ENCODE measurements around the gene ELL. TPM values are rescaled to one million over a fixed set of nuclear protein-coding genes. Genes with fewer than 3 reads are reported as not detected.

ELL gene
- total and polyA plus RNA-seq, 9 of the 15 experiments (the other 6 are each of a cell fraction or from before 2014, with no cell fraction given) = 0.24 to 22.5 (median 4.1) TPM

DNA sequence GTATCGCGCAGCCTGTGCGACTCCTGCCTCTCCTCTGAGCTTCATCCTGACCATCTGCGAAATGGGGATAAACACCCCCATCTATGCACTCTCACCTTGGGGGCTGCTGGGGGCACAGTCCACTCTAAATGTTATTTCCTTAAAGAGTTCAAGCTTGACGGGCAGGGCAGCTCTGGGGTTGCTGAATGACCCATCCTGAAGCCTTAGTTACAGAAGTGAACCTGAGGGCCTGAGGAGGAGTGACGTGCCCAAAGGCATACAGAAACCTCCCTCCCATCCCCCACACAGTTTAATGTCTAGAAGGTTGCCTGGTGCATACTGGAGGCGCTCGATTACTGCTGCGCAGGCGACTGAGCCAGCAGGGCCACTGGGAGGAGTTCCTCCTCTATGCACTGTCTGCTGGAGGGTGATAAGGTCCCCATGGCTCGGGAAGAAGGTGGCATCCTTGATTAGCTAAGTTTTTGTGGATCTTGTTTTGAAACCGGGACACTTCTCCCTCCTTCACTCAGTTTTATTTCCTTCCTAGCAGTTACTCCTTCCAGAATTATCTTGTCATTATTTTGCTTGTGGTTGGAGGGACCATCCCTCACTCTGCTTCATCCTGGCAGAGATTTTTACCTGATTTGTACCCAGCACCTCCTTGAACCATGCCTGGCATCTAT, 22.1 kb upstream of the ELL start (continued):
- TF ChIP-seq, protein P1, sequence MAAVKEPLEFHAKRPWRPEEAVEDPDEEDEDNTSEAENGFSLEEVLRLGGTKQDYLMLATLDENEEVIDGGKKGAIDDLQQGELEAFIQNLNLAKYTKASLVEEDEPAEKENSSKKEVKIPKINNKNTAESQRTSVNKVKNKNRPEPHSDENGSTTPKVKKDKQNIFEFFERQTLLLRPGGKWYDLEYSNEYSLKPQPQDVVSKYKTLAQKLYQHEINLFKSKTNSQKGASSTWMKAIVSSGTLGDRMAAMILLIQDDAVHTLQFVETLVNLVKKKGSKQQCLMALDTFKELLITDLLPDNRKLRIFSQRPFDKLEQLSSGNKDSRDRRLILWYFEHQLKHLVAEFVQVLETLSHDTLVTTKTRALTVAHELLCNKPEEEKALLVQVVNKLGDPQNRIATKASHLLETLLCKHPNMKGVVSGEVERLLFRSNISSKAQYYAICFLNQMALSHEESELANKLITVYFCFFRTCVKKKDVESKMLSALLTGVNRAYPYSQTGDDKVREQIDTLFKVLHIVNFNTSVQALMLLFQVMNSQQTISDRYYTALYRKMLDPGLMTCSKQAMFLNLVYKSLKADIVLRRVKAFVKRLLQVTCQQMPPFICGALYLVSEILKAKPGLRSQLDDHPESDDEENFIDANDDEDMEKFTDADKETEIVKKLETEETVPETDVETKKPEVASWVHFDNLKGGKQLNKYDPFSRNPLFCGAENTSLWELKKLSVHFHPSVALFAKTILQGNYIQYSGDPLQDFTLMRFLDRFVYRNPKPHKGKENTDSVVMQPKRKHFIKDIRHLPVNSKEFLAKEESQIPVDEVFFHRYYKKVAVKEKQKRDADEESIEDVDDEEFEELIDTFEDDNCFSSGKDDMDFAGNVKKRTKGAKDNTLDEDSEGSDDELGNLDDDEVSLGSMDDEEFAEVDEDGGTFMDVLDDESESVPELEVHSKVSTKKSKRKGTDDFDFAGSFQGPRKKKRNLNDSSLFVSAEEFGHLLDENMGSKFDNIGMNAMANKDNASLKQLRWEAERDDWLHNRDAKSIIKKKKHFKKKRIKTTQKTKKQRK (IDR thresholded peaks at IDR 0.05; ENCODE audit: borderline replicate concordance, low read depth, low read length) = no peak
- TF ChIP-seq SIX5 (IDR thresholded peaks at IDR 0.05; ENCODE audit: borderline replicate concordance in 1 of 2, insufficient read depth in 1 of 2, low read depth in 1 of 2, low read length in 2 of 2) (no peak), BHLHE40 (IDR thresholded peaks at IDR 0.05; ENCODE audit: low read length) (peak; percentile 90), KAT2B (IDR thresholded peaks at IDR 0.05; ENCODE audit: low read depth, low read length) (no peak), SMAD3 (CRISPR knock-in tag; conservative IDR thresholded peaks at IDR 0.05) (no peak), PHF8 (IDR thresholded peaks at IDR 0.05; ENCODE audit: borderline replicate concordance, low read length) (peak; percentile 33; the same call in 1 of the 2 replicates), MEF2A (IDR thresholded peaks at IDR 0.05; ENCODE audit: control insufficient read depth, low read depth, low read length) (peak; percentile 67), CREBBP (IDR thresholded peaks at IDR 0.05; ENCODE audit: low read depth, low read length) (no peak), NCOA1 (IDR thresholded peaks at IDR 0.05; ENCODE audit: low read depth) (peak; percentile 87)
- TF ChIP-seq, protein P2, sequence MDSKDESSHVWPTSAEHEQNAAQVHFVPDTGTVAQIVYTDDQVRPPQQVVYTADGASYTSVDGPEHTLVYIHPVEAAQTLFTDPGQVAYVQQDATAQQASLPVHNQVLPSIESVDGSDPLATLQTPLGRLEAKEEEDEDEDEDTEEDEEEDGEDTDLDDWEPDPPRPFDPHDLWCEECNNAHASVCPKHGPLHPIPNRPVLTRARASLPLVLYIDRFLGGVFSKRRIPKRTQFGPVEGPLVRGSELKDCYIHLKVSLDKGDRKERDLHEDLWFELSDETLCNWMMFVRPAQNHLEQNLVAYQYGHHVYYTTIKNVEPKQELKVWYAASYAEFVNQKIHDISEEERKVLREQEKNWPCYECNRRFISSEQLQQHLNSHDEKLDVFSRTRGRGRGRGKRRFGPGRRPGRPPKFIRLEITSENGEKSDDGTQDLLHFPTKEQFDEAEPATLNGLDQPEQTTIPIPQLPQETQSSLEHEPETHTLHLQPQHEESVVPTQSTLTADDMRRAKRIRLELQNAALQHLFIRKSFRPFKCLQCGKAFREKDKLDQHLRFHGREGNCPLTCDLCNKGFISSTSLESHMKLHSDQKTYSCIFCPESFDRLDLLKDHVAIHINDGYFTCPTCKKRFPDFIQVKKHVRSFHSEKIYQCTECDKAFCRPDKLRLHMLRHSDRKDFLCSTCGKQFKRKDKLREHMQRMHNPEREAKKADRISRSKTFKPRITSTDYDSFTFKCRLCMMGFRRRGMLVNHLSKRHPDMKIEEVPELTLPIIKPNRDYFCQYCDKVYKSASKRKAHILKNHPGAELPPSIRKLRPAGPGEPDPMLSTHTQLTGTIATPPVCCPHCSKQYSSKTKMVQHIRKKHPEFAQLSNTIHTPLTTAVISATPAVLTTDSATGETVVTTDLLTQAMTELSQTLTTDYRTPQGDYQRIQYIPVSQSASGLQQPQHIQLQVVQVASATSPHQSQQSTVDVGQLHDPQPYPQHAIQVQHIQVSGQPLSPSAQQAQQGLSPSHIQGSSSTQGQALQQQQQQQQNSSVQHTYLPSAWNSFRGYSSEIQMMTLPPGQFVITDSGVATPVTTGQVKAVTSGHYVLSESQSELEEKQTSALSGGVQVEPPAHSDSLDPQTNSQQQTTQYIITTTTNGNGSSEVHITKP (IDR thresholded peaks at IDR 0.05; ENCODE audit: partially characterized antibody) = peak; percentile 47
- TF ChIP-seq, protein P3, sequence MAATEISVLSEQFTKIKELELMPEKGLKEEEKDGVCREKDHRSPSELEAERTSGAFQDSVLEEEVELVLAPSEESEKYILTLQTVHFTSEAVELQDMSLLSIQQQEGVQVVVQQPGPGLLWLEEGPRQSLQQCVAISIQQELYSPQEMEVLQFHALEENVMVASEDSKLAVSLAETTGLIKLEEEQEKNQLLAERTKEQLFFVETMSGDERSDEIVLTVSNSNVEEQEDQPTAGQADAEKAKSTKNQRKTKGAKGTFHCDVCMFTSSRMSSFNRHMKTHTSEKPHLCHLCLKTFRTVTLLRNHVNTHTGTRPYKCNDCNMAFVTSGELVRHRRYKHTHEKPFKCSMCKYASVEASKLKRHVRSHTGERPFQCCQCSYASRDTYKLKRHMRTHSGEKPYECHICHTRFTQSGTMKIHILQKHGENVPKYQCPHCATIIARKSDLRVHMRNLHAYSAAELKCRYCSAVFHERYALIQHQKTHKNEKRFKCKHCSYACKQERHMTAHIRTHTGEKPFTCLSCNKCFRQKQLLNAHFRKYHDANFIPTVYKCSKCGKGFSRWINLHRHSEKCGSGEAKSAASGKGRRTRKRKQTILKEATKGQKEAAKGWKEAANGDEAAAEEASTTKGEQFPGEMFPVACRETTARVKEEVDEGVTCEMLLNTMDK (IDR thresholded peaks at IDR 0.05; ENCODE audit: borderline replicate concordance, insufficient read depth, low read depth, low read length, poor library complexity, severe bottlenecking) = no peak
- TF ChIP-seq, protein P4, sequence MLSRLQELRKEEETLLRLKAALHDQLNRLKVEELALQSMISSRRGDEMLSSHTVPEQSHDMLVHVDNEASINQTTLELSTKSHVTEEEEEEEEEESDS (CRISPR knock-in tag; IDR thresholded peaks at IDR 0.05) = no peak
- TF ChIP-seq, protein P5, sequence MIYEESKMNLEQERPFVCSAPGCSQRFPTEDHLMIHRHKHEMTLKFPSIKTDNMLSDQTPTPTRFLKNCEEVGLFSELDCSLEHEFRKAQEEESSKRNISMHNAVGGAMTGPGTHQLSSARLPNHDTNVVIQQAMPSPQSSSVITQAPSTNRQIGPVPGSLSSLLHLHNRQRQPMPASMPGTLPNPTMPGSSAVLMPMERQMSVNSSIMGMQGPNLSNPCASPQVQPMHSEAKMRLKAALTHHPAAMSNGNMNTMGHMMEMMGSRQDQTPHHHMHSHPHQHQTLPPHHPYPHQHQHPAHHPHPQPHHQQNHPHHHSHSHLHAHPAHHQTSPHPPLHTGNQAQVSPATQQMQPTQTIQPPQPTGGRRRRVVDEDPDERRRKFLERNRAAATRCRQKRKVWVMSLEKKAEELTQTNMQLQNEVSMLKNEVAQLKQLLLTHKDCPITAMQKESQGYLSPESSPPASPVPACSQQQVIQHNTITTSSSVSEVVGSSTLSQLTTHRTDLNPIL (CRISPR knock-in tag; IDR thresholded peaks at IDR 0.05) = no peak
